Activated CD4-positive, alpha-beta memory T cell treated with anti-CD3 and anti-CD28 coated beads for 36 hours (primary cell): ENCODE results near the gene NAALADL2. TPM values are rescaled to one million over a fixed set of nuclear protein-coding genes. Genes with fewer than 3 reads are reported as not detected.

ENCODE experiments used
- CTCF ChIA-PET: fragments of 350-600 bp; sonication (Branson Sonifier 250); formaldehyde crosslinking; loops from one replicate; lab custom pipeline; 2021; ENCODE audit warnings: antibody characterized with exemption, inconsistent platforms; lab: Charles Lee
- POLR2A ChIA-PET: fragments of 350-600 bp; sonication (Branson Sonifier 250); formaldehyde crosslinking; loops from one replicate; lab custom pipeline; 2021; ENCODE audit warnings: antibody characterized with exemption; lab: Charles Lee
- DNase-seq: peaks from one replicate; pipeline ENCODE4 v3.0.0-alpha.2; 2020
- H3K27ac Mint-ChIP-seq: one replicate; pipeline ENCODE4 v1.8.0; 2021; ENCODE audit warnings: mixed read lengths
- H3K27me3 Mint-ChIP-seq: one replicate; pipeline ENCODE4 v1.8.0; 2021; ENCODE audit warnings: mixed read lengths
- H3K36me3 Mint-ChIP-seq: one replicate; pipeline ENCODE4 v1.8.0; 2021; ENCODE audit warnings: mixed read lengths
- H3K4me1 Mint-ChIP-seq: one replicate; pipeline ENCODE4 v1.8.0; 2021; ENCODE audit warnings: low read depth, mixed read lengths
- H3K4me3 Mint-ChIP-seq: one replicate; pipeline ENCODE4 v1.8.0; 2021; ENCODE audit warnings: mild to moderate bottlenecking, mixed read lengths
- H3K9me3 Mint-ChIP-seq: one replicate; pipeline ENCODE4 v1.8.0; 2021; ENCODE audit warnings: mixed read lengths
- intact Hi-C: fragments of 100-400 bp; cut with micrococcal nuclease; formaldehyde crosslinking; loops from one replicate; pipeline ENCODE4 v1.15.1; 2023
- total RNA-seq, 2 experiments: library from RNA; stranded (reverse); gene quantifications; one replicate each; pipeline ENCODE4 v1.2.3, GENCODE V29; 2021

Gene NAALADL2
- total RNA-seq, 2 experiments from 2014 or later = not detected

GRCh38 chr3:175211466-175211865 lies 352.3 kb downstream of the NAALADL2 start:
- Mint-ChIP-seq H3K4me3 (no peak overlapping the region), H3K27me3 (no peaks in the 10 kb centered on the region), H3K27ac (no peak overlapping the region), H3K36me3 (no peaks in the 10 kb centered on the region), H3K9me3 (peaks cover 13% of the 10 kb centered on the region), H3K4me1 (no peaks in the 10 kb centered on the region)
- ChIA-PET POLR2A (no interaction called here), CTCF (no interaction called here)
- intact Hi-C loops = no loop called here
- DNase-seq = no peak

- DNase-seq = no peak
- intact Hi-C loops = no loop called here
- ChIA-PET CTCF (no interaction called here), POLR2A (no interaction called here)
- H3K4me3 Mint-ChIP-seq = no peak overlapping the region
- H3K36me3 Mint-ChIP-seq = no peaks in the 10 kb centered on the region
- no peaks in the 10 kb centered on the region for H3K27me3 Mint-ChIP-seq
- H3K27ac Mint-ChIP-seq = no peak overlapping the region
- H3K9me3 Mint-ChIP-seq = peaks cover 12% of the 10 kb centered on the region
- H3K4me1 Mint-ChIP-seq = no peaks in the 10 kb centered on the region
These were observed 353.8 kb downstream of the NAALADL2 start for GRCh38 chr3:175212896-175213295.

DNA sequence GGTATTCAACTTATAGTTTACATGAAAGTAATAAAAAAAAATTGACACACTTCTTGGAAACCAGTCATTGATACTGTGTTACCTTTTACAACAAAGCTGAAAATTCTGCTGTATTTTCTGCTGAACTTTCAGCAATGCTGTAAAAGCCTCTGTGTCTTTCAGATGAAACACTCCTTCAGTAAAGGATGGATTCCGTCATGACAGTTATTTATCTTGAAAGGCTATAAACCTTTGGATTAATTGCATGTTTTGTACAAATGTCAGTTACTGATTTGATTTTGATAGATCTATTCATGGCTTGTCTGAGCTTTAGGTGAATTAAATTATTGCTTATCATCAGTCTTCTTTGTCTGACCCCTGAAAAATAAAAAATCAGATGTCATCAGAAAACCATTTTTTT lies 355.1 kb downstream of the NAALADL2 start:
- no peak for DNase-seq

DNA sequence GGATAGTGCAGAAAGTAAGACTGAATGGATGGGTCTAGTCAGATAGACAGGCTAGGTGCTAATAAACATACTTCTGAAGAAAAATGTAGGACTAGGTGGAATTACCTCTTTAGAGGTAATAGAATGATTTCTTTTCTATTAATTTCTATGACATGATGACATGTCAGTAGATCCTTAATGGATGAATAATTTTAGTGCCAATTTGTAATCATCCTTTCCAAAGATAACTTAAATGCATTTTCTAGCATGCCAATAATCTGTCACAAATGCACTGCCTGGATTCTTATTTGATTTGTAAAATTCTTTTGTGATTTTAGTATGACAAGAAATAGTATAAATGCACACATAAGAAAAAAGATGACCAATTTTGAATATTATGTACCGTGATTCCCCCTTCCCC lies 356.7 kb downstream of the NAALADL2 start:
- no peaks in the 10 kb centered on the region for H3K4me1 Mint-ChIP-seq
- intact Hi-C loops = no loop called here
- H3K27ac Mint-ChIP-seq = no peak overlapping the region
- POLR2A ChIA-PET = no interaction called here
- H3K27me3 Mint-ChIP-seq = no peaks in the 10 kb centered on the region
- H3K36me3 Mint-ChIP-seq = no peaks in the 10 kb centered on the region
- CTCF ChIA-PET = no interaction called here
- DNase-seq = no peak
- H3K9me3 Mint-ChIP-seq = peaks cover 12% of the 10 kb centered on the region
- H3K4me3 Mint-ChIP-seq = no peak overlapping the region

More for the DNA sequence above, 355.1 kb downstream of the NAALADL2 start:
- no peaks in the 10 kb centered on the region for H3K27me3 Mint-ChIP-seq
- no peaks in the 10 kb centered on the region for H3K36me3 Mint-ChIP-seq
- no peak overlapping the region for H3K27ac Mint-ChIP-seq
- H3K4me3 Mint-ChIP-seq = no peak overlapping the region
- H3K4me1 Mint-ChIP-seq = no peaks in the 10 kb centered on the region
- POLR2A ChIA-PET = no interaction called here
- peaks cover 12% of the 10 kb centered on the region for H3K9me3 Mint-ChIP-seq
- intact Hi-C loops = no loop called here
- CTCF ChIA-PET = no interaction called here

- Mint-ChIP-seq H3K4me3 (no peak overlapping the region), H3K36me3 (no peaks in the 10 kb centered on the region), H3K27me3 (no peaks in the 10 kb centered on the region), H3K9me3 (peaks cover 3% of the 10 kb centered on the region), H3K27ac (no peak overlapping the region), H3K4me1 (no peaks in the 10 kb centered on the region)
- DNase-seq = no peak
- intact Hi-C loops = no loop called here
- POLR2A ChIA-PET = no interaction called here
- CTCF ChIA-PET = no interaction called here
These were observed 363.2 kb downstream of the NAALADL2 start for GRCh38 chr3:175222356-175222755.

GRCh38 chr3:175224051-175224450 lies 364.9 kb downstream of the NAALADL2 start:
- no peaks in the 10 kb centered on the region for H3K4me1 Mint-ChIP-seq
- ChIA-PET CTCF (no interaction called here), POLR2A (no interaction called here)
- no peaks in the 10 kb centered on the region for H3K27me3 Mint-ChIP-seq
- intact Hi-C loops = no loop called here
- no peak for DNase-seq
- H3K36me3 Mint-ChIP-seq = no peaks in the 10 kb centered on the region
- no peak overlapping the region for H3K4me3 Mint-ChIP-seq
- H3K9me3 Mint-ChIP-seq = peaks cover 3% of the 10 kb centered on the region
- H3K27ac Mint-ChIP-seq = no peak overlapping the region

DNA sequence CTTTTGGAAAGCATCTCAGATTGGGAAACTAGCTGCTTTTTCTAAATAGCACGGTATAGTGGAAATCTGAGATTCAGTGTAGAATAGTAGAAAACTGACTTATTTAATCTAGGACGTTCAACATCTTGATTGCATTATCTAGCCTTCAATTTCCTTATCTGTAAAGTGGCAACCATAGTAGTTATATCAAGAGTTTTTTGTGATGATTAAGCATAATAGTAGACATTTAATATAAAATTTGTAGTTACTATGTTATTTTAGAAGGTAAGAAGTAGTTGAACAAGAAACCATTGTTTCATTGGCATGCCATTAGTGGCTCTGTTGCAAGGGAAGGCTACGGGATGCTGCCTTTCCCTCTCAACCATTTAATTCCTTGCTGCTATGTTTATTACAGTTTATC lies 367.3 kb downstream of the NAALADL2 start:
- no peak for DNase-seq
- Mint-ChIP-seq H3K27ac (no peak overlapping the region), H3K9me3 (peaks cover 3% of the 10 kb centered on the region), H3K27me3 (no peaks in the 10 kb centered on the region), H3K4me3 (no peak overlapping the region), H3K4me1 (no peaks in the 10 kb centered on the region), H3K36me3 (no peaks in the 10 kb centered on the region)
- ChIA-PET POLR2A (no interaction called here), CTCF (no interaction called here)
- intact Hi-C loops = no loop called here

GRCh38 chr3:175227126-175227525 lies 368.0 kb downstream of the NAALADL2 start:
- Mint-ChIP-seq H3K9me3 (peaks cover 3% of the 10 kb centered on the region), H3K27ac (no peak overlapping the region), H3K36me3 (no peaks in the 10 kb centered on the region), H3K27me3 (no peaks in the 10 kb centered on the region), H3K4me1 (no peaks in the 10 kb centered on the region), H3K4me3 (no peak overlapping the region)
- intact Hi-C loops = no loop called here
- ChIA-PET POLR2A (no interaction called here), CTCF (no interaction called here)
- DNase-seq = no peak

GRCh38 chr3:175233957-175234940 lies 375.1 kb downstream of the NAALADL2 start:
- H3K36me3 Mint-ChIP-seq = no peaks in the 10 kb centered on the region
- DNase-seq = no peak
- no peak overlapping the region for H3K27ac Mint-ChIP-seq
- no peaks in the 10 kb centered on the region for H3K9me3 Mint-ChIP-seq
- no peak overlapping the region for H3K4me3 Mint-ChIP-seq
- intact Hi-C loops = no loop called here
- POLR2A ChIA-PET = no interaction called here
- CTCF ChIA-PET = no interaction called here
- no peaks in the 10 kb centered on the region for H3K27me3 Mint-ChIP-seq
- no peaks in the 10 kb centered on the region for H3K4me1 Mint-ChIP-seq

- no peak for DNase-seq
- CTCF ChIA-PET = no interaction called here
- H3K4me3 Mint-ChIP-seq = no peak overlapping the region
- no peaks in the 10 kb centered on the region for H3K27me3 Mint-ChIP-seq
- H3K36me3 Mint-ChIP-seq = no peaks in the 10 kb centered on the region
- no peak overlapping the region for H3K27ac Mint-ChIP-seq
- intact Hi-C loops = no loop called here
- H3K4me1 Mint-ChIP-seq = no peaks in the 10 kb centered on the region
- H3K9me3 Mint-ChIP-seq = no peaks in the 10 kb centered on the region
- POLR2A ChIA-PET = no interaction called here
These were observed 379.7 kb downstream of the NAALADL2 start for GRCh38 chr3:175238801-175239200.

GRCh38 chr3:175240921-175241320 lies 381.8 kb downstream of the NAALADL2 start:
- no peak for DNase-seq
- ChIA-PET POLR2A (no interaction called here), CTCF (no interaction called here)
- no peaks in the 10 kb centered on the region for H3K4me1 Mint-ChIP-seq
- H3K27me3 Mint-ChIP-seq = no peaks in the 10 kb centered on the region
- H3K27ac Mint-ChIP-seq = no peak overlapping the region
- H3K4me3 Mint-ChIP-seq = no peak overlapping the region
- intact Hi-C loops = no loop called here
- H3K9me3 Mint-ChIP-seq = no peaks in the 10 kb centered on the region
- no peaks in the 10 kb centered on the region for H3K36me3 Mint-ChIP-seq

GRCh38 chr3:175242243-175242642 lies 383.1 kb downstream of the NAALADL2 start:
- Mint-ChIP-seq H3K4me1 (no peaks in the 10 kb centered on the region), H3K27me3 (no peaks in the 10 kb centered on the region), H3K27ac (no peak overlapping the region), H3K36me3 (no peaks in the 10 kb centered on the region), H3K9me3 (no peaks in the 10 kb centered on the region), H3K4me3 (no peak overlapping the region)
- POLR2A ChIA-PET = no interaction called here
- CTCF ChIA-PET = no interaction called here
- intact Hi-C loops = no loop called here
- DNase-seq = no peak

DNA sequence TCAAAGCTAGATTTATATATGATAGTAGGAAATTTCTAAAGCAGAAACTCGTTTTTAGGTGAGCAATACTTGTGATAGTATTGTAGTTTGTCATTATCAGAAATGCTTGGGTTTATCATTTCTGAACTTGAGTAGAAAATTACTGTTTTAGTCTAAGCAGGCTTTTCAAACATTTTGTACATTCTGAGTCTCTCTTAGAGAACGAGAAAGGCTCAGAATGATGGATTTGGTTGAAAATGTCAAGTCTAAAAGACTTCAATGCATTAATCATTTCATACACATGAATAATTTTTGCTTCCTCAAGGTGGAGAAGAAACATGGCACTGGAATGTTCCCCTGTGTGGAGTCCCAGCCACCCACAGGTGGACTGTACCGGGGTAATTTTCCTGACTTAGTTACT lies 387.1 kb downstream of the NAALADL2 start:
- intact Hi-C loops = no loop called here
- Mint-ChIP-seq H3K4me1 (no peaks in the 10 kb centered on the region), H3K36me3 (no peaks in the 10 kb centered on the region), H3K27me3 (no peaks in the 10 kb centered on the region), H3K9me3 (peaks cover 2% of the 10 kb centered on the region), H3K27ac (no peak overlapping the region), H3K4me3 (no peak overlapping the region)
- ChIA-PET POLR2A (no interaction called here), CTCF (no interaction called here)
- no peak for DNase-seq
